HCT116 (cell line): ENCODE results near the gene LGMN. TPM values are rescaled to one million over a fixed set of nuclear protein-coding genes. Genes with fewer than 3 reads are reported as not detected.

Experiments
- ATAC-seq: fragments of 200-7000 bp; cut with Tn5 transposase; 2 replicates; pipeline ENCODE4 v1.9.1; 2020; ENCODE audit warnings: mild to moderate bottlenecking, moderate library complexity
- BruUV-seq: library from RNA; stranded (reverse); fragments of 400-500 nt; replicated peaks from 2 replicates; lab custom pipeline; 2021; lab: Mats Ljungman, UMichigan
- CTCF ChIA-PET: fragments of 300-600 bp; sonication (Branson Sonifier 250); formaldehyde crosslinking; loops from one replicate; lab custom pipeline; 2021; ENCODE audit warnings: antibody characterized with exemption; lab: Charles Lee
- POLR2A ChIA-PET: fragments of 300-600, 350-600 bp; sonication (Branson Sonifier 250); formaldehyde crosslinking; loops from one replicate; lab custom pipeline; 2021; ENCODE audit warnings: antibody characterized with exemption; lab: Charles Lee
- RAD21 ChIA-PET, 2 experiments: fragments of 300-600 bp; sonication (Branson Sonifier 250); formaldehyde crosslinking; loops; one replicate each; lab custom pipeline; 2023; ENCODE audit warnings: low total read pairs in 2 of 2; ENCODE audit not compliant: uncharacterized antibody in 2 of 2, unreplicated experiment in 2 of 2, low non-redundant PET in 1 of 2; lab: Charles Lee
- DNase-seq: peaks from one replicate; pipeline ENCODE4 v3.0.0-alpha.2; 2010; ENCODE audit warnings: low read depth, low spot score
- H2AFZ ChIP-seq: fragments of 200-600 bp; shearing (Covaris generic), sonication (generic); 2 replicates; pipeline ENCODE4 v1.6.1; 2017; ENCODE audit warnings: low read depth, mixed run types, mixed read lengths, antibody characterized with exemption, low read length; ENCODE audit not compliant: poor library complexity, severe bottlenecking
- H3K27ac ChIP-seq: 2 replicates; pipeline ENCODE4 v1.5.1; 2012; ENCODE audit warnings: low read depth, low read length
- H3K27me3 ChIP-seq: fragments of 200-600 bp; sonication (generic); 2 replicates; pipeline ENCODE4 v1.6.1; 2016; ENCODE audit warnings: mixed run types, low read length, mixed read lengths; ENCODE audit not compliant: insufficient read depth
- H3K36me3 ChIP-seq, 2 experiments: fragments of 200-500 bp in 1 of 2; fragments of 200-600 bp in 1 of 2; sonication (Bioruptor generic) in 1 of 2; sonication (generic) in 1 of 2; 2 replicates each; pipeline versions ENCODE4 v1.5.1 to v1.6.1; 2014 to 2016; ENCODE audit warnings: low read length in 2 of 2, inconsistent platforms in 1 of 2, mixed read lengths in 1 of 2, mixed run types in 1 of 2; ENCODE audit not compliant: insufficient read depth in 2 of 2, control insufficient read depth in 1 of 2
- H3K4me1 ChIP-seq, 2 experiments: fragments of 200-600 bp in 1 of 2; sonication (generic) in 1 of 2; 2 replicates each; pipeline versions ENCODE4 v1.5.1 to v1.6.1; 2012 to 2017; ENCODE audit warnings: low read length in 2 of 2, inconsistent platforms in 1 of 2, mild to moderate bottlenecking in 1 of 2, mixed read lengths in 1 of 2, mixed run types in 1 of 2, moderate library complexity in 1 of 2; ENCODE audit not compliant: insufficient read depth in 2 of 2, control insufficient read depth in 1 of 2
- H3K4me2 ChIP-seq: fragments of 200-600 bp; sonication (generic); 2 replicates; pipeline ENCODE4 v1.6.1; 2017; ENCODE audit warnings: mixed run types, low read length, mixed read lengths
- H3K4me3 ChIP-seq, 2 experiments: fragments of 200-600 bp in 1 of 2; sonication (generic) in 1 of 2; replicated peaks in 1 of 2; 2 replicates each; pipeline ENCODE4 v1.5.1; 2011 to 2016; ENCODE audit warnings: low read length in 2 of 2, control low read depth in 1 of 2, low read depth in 1 of 2, mild to moderate bottlenecking in 1 of 2, mixed read lengths in 1 of 2, mixed run types in 1 of 2
- H3K79me2 ChIP-seq: fragments of 200-600 bp; sonication (generic); 2 replicates; pipeline ENCODE4 v1.6.1; 2017; ENCODE audit warnings: mild to moderate bottlenecking, mixed run types, low read length, moderate library complexity, mixed read lengths; ENCODE audit not compliant: insufficient read depth
- H3K9ac ChIP-seq: fragments of 200-600 bp; sonication (generic); 2 replicates; pipeline ENCODE4 v1.6.1; 2016; ENCODE audit warnings: low read length, mixed read lengths
- H3K9me2 ChIP-seq: fragments of 200-600 bp; sonication (generic), shearing (Covaris generic); 2 replicates; pipeline ENCODE4 v1.6.1; 2017; ENCODE audit warnings: mixed run types, mild to moderate bottlenecking, moderate library complexity; ENCODE audit not compliant: insufficient read depth
- H3K9me3 ChIP-seq, 2 experiments: fragments of 200-500 bp in 1 of 2; fragments of 200-600 bp in 1 of 2; sonication (Bioruptor generic) in 1 of 2; sonication (generic) in 1 of 2; 2 replicates each; pipeline ENCODE4 v1.6.1; 2014 to 2017; ENCODE audit warnings: low read length in 2 of 2, mixed read lengths in 2 of 2, inconsistent platforms in 1 of 2, low read depth in 1 of 2, mild to moderate bottlenecking in 1 of 2, mixed run types in 1 of 2, moderate library complexity in 1 of 2; ENCODE audit not compliant: control insufficient read depth in 1 of 2, insufficient read depth in 1 of 2
- H4K20me1 ChIP-seq: fragments of 200-600 bp; sonication (generic), shearing (Covaris generic); 2 replicates; pipeline ENCODE4 v1.6.1; 2017; ENCODE audit warnings: mixed run types, mild to moderate bottlenecking, moderate library complexity; ENCODE audit not compliant: insufficient read depth
- CBX3 ChIP-seq: IDR thresholded peaks from 2 replicates; pipeline ENCODE4 v1.6.1; 2012; ENCODE audit warnings: low read depth
- CEBPB ChIP-seq: IDR thresholded peaks from 2 replicates; pipeline ENCODE4 v1.6.1; 2012; ENCODE audit warnings: low read depth
- EGR1 ChIP-seq: IDR thresholded peaks from 2 replicates; pipeline ENCODE4 v1.6.1; 2012; ENCODE audit warnings: low read depth
- ELF1 ChIP-seq: IDR thresholded peaks from 2 replicates; pipeline ENCODE4 v1.6.1; 2012; ENCODE audit warnings: low read depth, borderline replicate concordance
- EZH2 ChIP-seq: fragments of 200-600 bp; sonication (generic); IDR thresholded peaks from 2 replicates; pipeline ENCODE4 v1.6.1; 2017; ENCODE audit warnings: antibody characterized with exemption, mixed run types
- FOSL1 ChIP-seq: IDR thresholded peaks from 2 replicates; pipeline ENCODE4 v1.6.1; 2012; ENCODE audit warnings: low read depth
- POLR2AphosphoS5 ChIP-seq: IDR thresholded peaks from 2 replicates; pipeline ENCODE4 v1.6.1; 2011; ENCODE audit warnings: mild to moderate bottlenecking, low read depth, low read length, moderate library complexity
- RAD21 ChIP-seq: IDR thresholded peaks from 2 replicates; pipeline ENCODE4 v1.6.1; 2012; ENCODE audit warnings: low read depth, mild to moderate bottlenecking
- SP1 ChIP-seq: IDR thresholded peaks from 2 replicates; pipeline ENCODE4 v1.6.1; 2012; ENCODE audit warnings: low read depth
- TCF7L2 ChIP-seq: IDR thresholded peaks from 2 replicates; pipeline ENCODE4 v1.7.0; 2011; ENCODE audit warnings: borderline replicate concordance, inconsistent platforms; ENCODE audit not compliant: insufficient read depth, insufficient read length; ENCODE audit errors: extremely low read depth
- YY1 ChIP-seq: IDR thresholded peaks from 2 replicates; pipeline ENCODE4 v1.6.1; 2011; ENCODE audit warnings: low read length, low read depth, moderate library complexity, mild to moderate bottlenecking; ENCODE audit not compliant: insufficient replicate concordance; ENCODE audit errors: extremely low read depth
- ZNF274 ChIP-seq: fragments of 200-500 bp; sonication (Bioruptor generic); IDR thresholded peaks from 2 replicates; pipeline ENCODE4 v1.6.1; 2014; ENCODE audit warnings: mild to moderate bottlenecking, low read depth, low read length, inconsistent platforms
- intact Hi-C: fragments of 100-400 bp; cut with micrococcal nuclease; formaldehyde crosslinking; loops from 2 replicates; pipeline ENCODE4 v1.10.0; 2022
- total RNA-seq: library from RNA; stranded (reverse); gene quantifications from one replicate; pipeline ENCODE4 v1.2.1, GENCODE V29; 2021; ENCODE audit not compliant: unreplicated experiment
- TF ChIP-seq, protein P1 (sequence below), 3 experiments: fragments of 200-600 bp in 1 of 3; sonication (generic) in 1 of 3; IDR thresholded peaks in 2 of 3; conservative IDR thresholded peaks in 1 of 3; 2 replicates each; pipeline ENCODE4 v1.5.1; 2012 to 2017; ENCODE audit warnings: low read depth in 2 of 3, low read length in 2 of 3, antibody characterized with exemption in 1 of 3, borderline replicate concordance in 1 of 3, control low read depth in 1 of 3, mild to moderate bottlenecking in 1 of 3, mixed read lengths in 1 of 3, mixed run types in 1 of 3, moderate library complexity in 1 of 3; ENCODE audit not compliant: insufficient read depth in 1 of 3
- TF ChIP-seq, protein P2 (sequence below): IDR thresholded peaks from 2 replicates; pipeline ENCODE4 v1.6.1; 2012; ENCODE audit warnings: low read depth
- TF ChIP-seq, protein P3 (sequence below): IDR thresholded peaks from 2 replicates; pipeline ENCODE4 v1.6.1; 2012

The LGMN gene
- total RNA-seq, 1 experiment from 2014 or later: 44.9 TPM

DNA sequence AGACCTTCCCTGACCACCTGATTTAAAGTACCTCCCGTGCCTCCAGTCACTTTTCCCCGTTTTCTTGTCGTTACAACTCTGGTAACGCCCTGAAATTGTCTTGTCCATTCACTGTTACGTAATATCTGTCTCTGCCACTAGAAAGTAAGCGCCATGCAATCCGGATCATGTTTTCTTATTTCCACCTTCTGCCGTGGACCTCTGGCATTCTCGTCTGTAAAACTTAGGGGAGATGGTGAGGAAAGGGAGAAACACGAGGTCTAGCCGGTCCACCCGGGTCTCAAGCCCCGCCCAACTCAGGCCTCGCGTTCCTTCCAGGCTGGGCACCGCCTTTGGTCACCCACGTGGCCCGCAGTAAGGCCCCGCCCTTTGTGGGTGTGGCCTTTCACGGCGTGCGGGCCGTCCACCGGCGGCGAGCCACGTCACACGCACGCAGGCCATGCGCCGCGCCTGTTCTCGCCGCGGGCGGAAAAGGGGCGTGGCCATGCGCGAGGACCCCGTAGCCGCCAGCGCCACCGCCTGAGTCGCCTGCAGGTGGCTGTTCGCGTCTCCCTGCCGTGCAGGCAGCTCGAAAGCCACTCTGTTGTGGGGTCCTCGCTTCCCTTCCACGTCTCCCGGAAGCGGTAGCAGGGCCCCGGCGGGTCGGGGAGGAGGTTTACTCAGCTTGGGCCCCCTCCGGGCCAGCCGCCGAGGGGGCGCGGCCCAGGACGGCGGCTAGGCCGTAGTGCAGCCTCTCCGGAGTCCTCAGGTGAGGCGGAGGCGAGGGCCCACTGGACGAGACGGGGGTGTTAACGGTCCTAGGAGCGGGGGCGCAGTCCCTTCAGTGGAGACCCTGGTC is 45.5 kb upstream of the LGMN start, which contains the start of gene GOLGA5 (continued):
- TF ChIP-seq, protein P1, sequence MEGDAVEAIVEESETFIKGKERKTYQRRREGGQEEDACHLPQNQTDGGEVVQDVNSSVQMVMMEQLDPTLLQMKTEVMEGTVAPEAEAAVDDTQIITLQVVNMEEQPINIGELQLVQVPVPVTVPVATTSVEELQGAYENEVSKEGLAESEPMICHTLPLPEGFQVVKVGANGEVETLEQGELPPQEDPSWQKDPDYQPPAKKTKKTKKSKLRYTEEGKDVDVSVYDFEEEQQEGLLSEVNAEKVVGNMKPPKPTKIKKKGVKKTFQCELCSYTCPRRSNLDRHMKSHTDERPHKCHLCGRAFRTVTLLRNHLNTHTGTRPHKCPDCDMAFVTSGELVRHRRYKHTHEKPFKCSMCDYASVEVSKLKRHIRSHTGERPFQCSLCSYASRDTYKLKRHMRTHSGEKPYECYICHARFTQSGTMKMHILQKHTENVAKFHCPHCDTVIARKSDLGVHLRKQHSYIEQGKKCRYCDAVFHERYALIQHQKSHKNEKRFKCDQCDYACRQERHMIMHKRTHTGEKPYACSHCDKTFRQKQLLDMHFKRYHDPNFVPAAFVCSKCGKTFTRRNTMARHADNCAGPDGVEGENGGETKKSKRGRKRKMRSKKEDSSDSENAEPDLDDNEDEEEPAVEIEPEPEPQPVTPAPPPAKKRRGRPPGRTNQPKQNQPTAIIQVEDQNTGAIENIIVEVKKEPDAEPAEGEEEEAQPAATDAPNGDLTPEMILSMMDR (IDR thresholded peaks at IDR 0.05 in 2 of 3, conservative IDR thresholded peaks at IDR 0.05 in 1 of 3; ENCODE audit: borderline replicate concordance in 1 of 3, insufficient read depth in 1 of 3, low read depth in 2 of 3, low read length in 2 of 3): no peak
- no peak for TF ChIP-seq YY1

DNA sequence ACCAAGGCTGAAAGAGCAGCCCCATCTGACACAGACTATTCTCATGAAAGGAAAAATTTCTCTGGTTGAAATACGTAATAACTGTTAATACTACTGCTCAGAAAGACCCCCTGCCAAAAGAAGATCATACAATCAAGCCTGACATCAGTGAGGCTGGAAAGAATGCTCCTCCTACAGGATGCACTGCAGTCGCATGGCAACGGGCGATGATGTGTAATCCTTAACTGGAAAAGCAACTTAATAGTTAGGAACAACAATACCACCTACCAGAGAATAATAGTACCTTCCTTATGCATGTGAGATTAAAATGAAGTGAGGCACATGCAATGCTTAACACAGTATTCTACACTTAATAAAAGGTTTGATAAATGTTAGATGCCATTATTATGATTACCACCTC is 44.5 kb upstream of the LGMN start:
- POLR2A ChIA-PET: no interaction called here
- RAD21 ChIA-PET: no interaction called here
- ATAC-seq (no peak), DNase-seq (no peak)
- intact Hi-C loops: no loop called here
- H3K79me2 ChIP-seq: peaks cover 23% of the 10 kb centered on the region
- no peak overlapping the region for H3K4me2 ChIP-seq
- H3K4me3 ChIP-seq: no peak overlapping the region
- CTCF ChIA-PET: no interaction called here
- BruUV-seq: no TSS peak
- H2AFZ ChIP-seq: no peak overlapping the region
- H4K20me1 ChIP-seq: no peaks in the 10 kb centered on the region
- H3K9ac ChIP-seq: no peak overlapping the region
- H3K27ac ChIP-seq: no peak overlapping the region
- H3K27me3 ChIP-seq: no peaks in the 10 kb centered on the region
- H3K4me1 ChIP-seq: peaks cover 5 to 18% of the 10 kb centered on the region in 2 experiments; a peak in 3 of 4 replicates
- no peaks in the 10 kb centered on the region for H3K9me2 ChIP-seq
- H3K36me3 ChIP-seq: peaks cover 5 to 8% of the 10 kb centered on the region in 2 experiments; a peak in 3 of 4 replicates
- no peak for TF ChIP-seq YY1
- TF ChIP-seq RAD21: no peak
- TF ChIP-seq EGR1: no peak
- TF ChIP-seq, protein P2, sequence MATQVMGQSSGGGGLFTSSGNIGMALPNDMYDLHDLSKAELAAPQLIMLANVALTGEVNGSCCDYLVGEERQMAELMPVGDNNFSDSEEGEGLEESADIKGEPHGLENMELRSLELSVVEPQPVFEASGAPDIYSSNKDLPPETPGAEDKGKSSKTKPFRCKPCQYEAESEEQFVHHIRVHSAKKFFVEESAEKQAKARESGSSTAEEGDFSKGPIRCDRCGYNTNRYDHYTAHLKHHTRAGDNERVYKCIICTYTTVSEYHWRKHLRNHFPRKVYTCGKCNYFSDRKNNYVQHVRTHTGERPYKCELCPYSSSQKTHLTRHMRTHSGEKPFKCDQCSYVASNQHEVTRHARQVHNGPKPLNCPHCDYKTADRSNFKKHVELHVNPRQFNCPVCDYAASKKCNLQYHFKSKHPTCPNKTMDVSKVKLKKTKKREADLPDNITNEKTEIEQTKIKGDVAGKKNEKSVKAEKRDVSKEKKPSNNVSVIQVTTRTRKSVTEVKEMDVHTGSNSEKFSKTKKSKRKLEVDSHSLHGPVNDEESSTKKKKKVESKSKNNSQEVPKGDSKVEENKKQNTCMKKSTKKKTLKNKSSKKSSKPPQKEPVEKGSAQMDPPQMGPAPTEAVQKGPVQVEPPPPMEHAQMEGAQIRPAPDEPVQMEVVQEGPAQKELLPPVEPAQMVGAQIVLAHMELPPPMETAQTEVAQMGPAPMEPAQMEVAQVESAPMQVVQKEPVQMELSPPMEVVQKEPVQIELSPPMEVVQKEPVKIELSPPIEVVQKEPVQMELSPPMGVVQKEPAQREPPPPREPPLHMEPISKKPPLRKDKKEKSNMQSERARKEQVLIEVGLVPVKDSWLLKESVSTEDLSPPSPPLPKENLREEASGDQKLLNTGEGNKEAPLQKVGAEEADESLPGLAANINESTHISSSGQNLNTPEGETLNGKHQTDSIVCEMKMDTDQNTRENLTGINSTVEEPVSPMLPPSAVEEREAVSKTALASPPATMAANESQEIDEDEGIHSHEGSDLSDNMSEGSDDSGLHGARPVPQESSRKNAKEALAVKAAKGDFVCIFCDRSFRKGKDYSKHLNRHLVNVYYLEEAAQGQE: no peak
- no peak for TF ChIP-seq POLR2AphosphoS5
- no peak for TF ChIP-seq ELF1
- no peak for TF ChIP-seq ZNF274
- no peak for TF ChIP-seq CEBPB
- TF ChIP-seq EZH2: no peak
- TF ChIP-seq TCF7L2: no peak
- TF ChIP-seq CBX3: no peak
- TF ChIP-seq SP1: no peak
- TF ChIP-seq, protein P3, sequence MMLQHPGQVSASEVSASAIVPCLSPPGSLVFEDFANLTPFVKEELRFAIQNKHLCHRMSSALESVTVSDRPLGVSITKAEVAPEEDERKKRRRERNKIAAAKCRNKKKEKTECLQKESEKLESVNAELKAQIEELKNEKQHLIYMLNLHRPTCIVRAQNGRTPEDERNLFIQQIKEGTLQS: no peak
- no peak for TF ChIP-seq FOSL1
- peaks cover 10 to 27% of the 10 kb centered on the region in 2 experiments; a peak in 3 of 4 replicates for H3K9me3 ChIP-seq
